ENCODE data around the gene PRIMA1. TPM values are rescaled to one million over a fixed set of nuclear protein-coding genes. Genes with fewer than 3 reads are reported as not detected.

Gene PRIMA1
- total RNA-seq, 1 experiment from 2014 or later, result 1.0 TPM

DNA sequence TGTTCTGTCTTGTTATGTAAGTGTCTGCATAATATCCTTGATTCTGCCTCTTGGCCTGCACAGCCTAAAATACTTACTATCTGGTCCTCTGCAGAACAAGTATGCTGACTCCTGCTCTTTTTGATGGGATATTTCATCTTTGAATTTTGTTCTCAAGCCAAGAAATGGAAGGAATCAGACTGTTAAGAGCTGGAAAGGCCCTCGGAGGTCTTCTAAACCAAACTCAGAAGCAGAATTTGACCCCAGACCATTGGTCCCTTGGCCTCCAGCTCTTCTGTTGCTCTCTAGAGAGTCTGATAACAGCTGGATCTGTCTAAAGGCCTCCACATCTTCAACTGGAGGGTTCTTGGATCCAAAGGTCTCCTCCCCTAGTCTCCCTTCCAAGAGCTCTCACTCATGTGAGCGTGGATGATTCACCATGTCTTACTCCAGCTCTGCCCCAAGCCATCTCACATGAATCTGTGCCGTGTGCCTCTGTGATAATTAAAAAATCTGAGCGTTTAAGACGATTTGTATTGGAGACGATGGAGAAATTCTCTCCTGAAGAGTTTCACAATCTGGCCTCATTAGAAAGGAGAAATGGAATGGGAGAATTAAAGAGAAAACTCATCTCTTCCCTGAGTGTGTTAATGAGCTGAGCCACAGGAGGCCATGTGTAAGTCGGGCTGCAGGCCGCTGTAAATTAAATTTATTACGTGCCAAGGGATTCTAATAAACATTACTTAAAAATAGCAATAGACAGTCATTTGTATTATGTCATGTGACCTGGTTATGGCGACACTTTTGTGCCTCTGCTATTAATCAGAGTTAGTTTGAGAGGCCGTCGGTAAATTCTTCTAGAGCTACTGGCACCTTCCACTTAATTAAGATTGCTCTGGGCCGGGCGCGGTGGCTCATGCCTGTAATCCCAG lies 15.4 kb upstream of the PRIMA1 start:
- peaks cover 10% of the 10 kb centered on the region for H3K9me3 Mint-ChIP-seq (ENCODE audit: unreplicated experiment)
- H3K27me3 ChIP-seq (replicated peaks; ENCODE audit: control insufficient read depth, insufficient read depth, low read length), result no peaks in the 10 kb centered on the region
- no peaks in the 10 kb centered on the region for H3K36me3 ChIP-seq (ENCODE audit: control insufficient read depth, insufficient read depth, low read length)
- ChIA-PET CTCF (no interaction called here), POLR2A (no interaction called here)
- no peak for DNase-seq
- H3K4me3 ChIP-seq (ENCODE audit: low read depth, low read length), result no peak overlapping the region
- H3K4me1 ChIP-seq, result peaks cover 19% of the 10 kb centered on the region
- no peak overlapping the region for H3K4me3 Mint-ChIP-seq (ENCODE audit: unreplicated experiment)
- intact Hi-C loops (cut with micrococcal nuclease; ENCODE audit: unreplicated experiment), result no loop called here
- BruUV-seq (replicated peaks), result no TSS peak
- H3K4me1 Mint-ChIP-seq (ENCODE audit: low read depth, unreplicated experiment), result peaks cover 24% of the 10 kb centered on the region
- no peaks in the 10 kb centered on the region for H3K36me3 Mint-ChIP-seq (ENCODE audit: insufficient read depth, unreplicated experiment)
- H3K27ac Mint-ChIP-seq (ENCODE audit: unreplicated experiment), result no peak overlapping the region
- TF ChIP-seq, protein P1, sequence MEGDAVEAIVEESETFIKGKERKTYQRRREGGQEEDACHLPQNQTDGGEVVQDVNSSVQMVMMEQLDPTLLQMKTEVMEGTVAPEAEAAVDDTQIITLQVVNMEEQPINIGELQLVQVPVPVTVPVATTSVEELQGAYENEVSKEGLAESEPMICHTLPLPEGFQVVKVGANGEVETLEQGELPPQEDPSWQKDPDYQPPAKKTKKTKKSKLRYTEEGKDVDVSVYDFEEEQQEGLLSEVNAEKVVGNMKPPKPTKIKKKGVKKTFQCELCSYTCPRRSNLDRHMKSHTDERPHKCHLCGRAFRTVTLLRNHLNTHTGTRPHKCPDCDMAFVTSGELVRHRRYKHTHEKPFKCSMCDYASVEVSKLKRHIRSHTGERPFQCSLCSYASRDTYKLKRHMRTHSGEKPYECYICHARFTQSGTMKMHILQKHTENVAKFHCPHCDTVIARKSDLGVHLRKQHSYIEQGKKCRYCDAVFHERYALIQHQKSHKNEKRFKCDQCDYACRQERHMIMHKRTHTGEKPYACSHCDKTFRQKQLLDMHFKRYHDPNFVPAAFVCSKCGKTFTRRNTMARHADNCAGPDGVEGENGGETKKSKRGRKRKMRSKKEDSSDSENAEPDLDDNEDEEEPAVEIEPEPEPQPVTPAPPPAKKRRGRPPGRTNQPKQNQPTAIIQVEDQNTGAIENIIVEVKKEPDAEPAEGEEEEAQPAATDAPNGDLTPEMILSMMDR (IDR thresholded peaks at IDR 0.05; ENCODE audit: insufficient read depth in 1 of 2, low read depth in 1 of 2, low read length in 1 of 2, severe bottlenecking in 1 of 2, unreplicated experiment in 1 of 2), result no peak
- no peaks in the 10 kb centered on the region for H3K9me3 ChIP-seq
- H3K27me3 Mint-ChIP-seq (ENCODE audit: insufficient read depth, unreplicated experiment), result no peaks in the 10 kb centered on the region

- peaks cover 19% of the 10 kb centered on the region for H3K4me1 ChIP-seq
- no peaks in the 10 kb centered on the region for H3K9me3 ChIP-seq
- H3K4me3 ChIP-seq (ENCODE audit: low read depth, low read length), result no peak overlapping the region
- H3K27ac Mint-ChIP-seq (ENCODE audit: unreplicated experiment), result peak overlapping the region; percentile 70
- no peaks in the 10 kb centered on the region for H3K27me3 ChIP-seq (replicated peaks; ENCODE audit: control insufficient read depth, insufficient read depth, low read length)
- TF ChIP-seq, protein P1 (IDR thresholded peaks at IDR 0.05; ENCODE audit: insufficient read depth in 1 of 2, low read depth in 1 of 2, low read length in 1 of 2, severe bottlenecking in 1 of 2, unreplicated experiment in 1 of 2), result no peak
- no peaks in the 10 kb centered on the region for H3K36me3 ChIP-seq (ENCODE audit: control insufficient read depth, insufficient read depth, low read length)
- intact Hi-C loops (cut with micrococcal nuclease; ENCODE audit: unreplicated experiment), result no loop called here
- POLR2A ChIA-PET, result no interaction called here
- no peaks in the 10 kb centered on the region for H3K9me3 Mint-ChIP-seq (ENCODE audit: unreplicated experiment)
- BruUV-seq (replicated peaks), result no TSS peak
- CTCF ChIA-PET, result interaction anchor here (0.9 kb wide), 1 partner anchor 90 kb away, joined by 4 read pairs; no protein-coding TSS in a partner anchor
- DNase-seq, result no peak
- no peaks in the 10 kb centered on the region for H3K27me3 Mint-ChIP-seq (ENCODE audit: insufficient read depth, unreplicated experiment)
- no peaks in the 10 kb centered on the region for H3K36me3 Mint-ChIP-seq (ENCODE audit: insufficient read depth, unreplicated experiment)
- peaks cover 25% of the 10 kb centered on the region for H3K4me1 Mint-ChIP-seq (ENCODE audit: low read depth, unreplicated experiment)
- peak overlapping the region; percentile 10 for H3K4me3 Mint-ChIP-seq (ENCODE audit: unreplicated experiment)
Measured at GRCh38 chr14:93799989-93800921, 12.0 kb upstream of the PRIMA1 start.

GRCh38 chr14:93799617-93799988 lies 11.3 kb upstream of the PRIMA1 start:
- Histone ChIP-seq H3K4me3 (ENCODE audit: low read depth, low read length) (no peak overlapping the region), H3K9me3 (no peaks in the 10 kb centered on the region), H3K36me3 (ENCODE audit: control insufficient read depth, insufficient read depth, low read length) (no peaks in the 10 kb centered on the region), H3K27me3 (replicated peaks; ENCODE audit: control insufficient read depth, insufficient read depth, low read length) (no peaks in the 10 kb centered on the region), H3K4me1 (peaks cover 19% of the 10 kb centered on the region)
- H3K36me3 Mint-ChIP-seq (ENCODE audit: insufficient read depth, unreplicated experiment), result no peaks in the 10 kb centered on the region
- intact Hi-C loops (cut with micrococcal nuclease; ENCODE audit: unreplicated experiment), result no loop called here
- no TSS peak for BruUV-seq (replicated peaks)
- peaks cover 25% of the 10 kb centered on the region for H3K4me1 Mint-ChIP-seq (ENCODE audit: low read depth, unreplicated experiment)
- H3K9me3 Mint-ChIP-seq (ENCODE audit: unreplicated experiment), result no peaks in the 10 kb centered on the region
- peak in 1 of 2 experiments; percentile 60 for DNase-seq
- TF ChIP-seq, protein P1 (IDR thresholded peaks at IDR 0.05; ENCODE audit: insufficient read depth in 1 of 2, low read depth in 1 of 2, low read length in 1 of 2, severe bottlenecking in 1 of 2, unreplicated experiment in 1 of 2), result no peak
- peak overlapping the region; percentile 10 for H3K4me3 Mint-ChIP-seq (ENCODE audit: unreplicated experiment)
- peak overlapping the region; percentile 70 for H3K27ac Mint-ChIP-seq (ENCODE audit: unreplicated experiment)
- POLR2A ChIA-PET, result no interaction called here
- no peaks in the 10 kb centered on the region for H3K27me3 Mint-ChIP-seq (ENCODE audit: insufficient read depth, unreplicated experiment)
- CTCF ChIA-PET, result interaction anchor here (0.9 kb wide), 1 partner anchor 91 kb away, joined by 4 read pairs; no protein-coding TSS in a partner anchor
